GM21825 (cell line): ENCODE data around the gene MTF2.
"Not testable (repeated sequence)": the region's sequence is repeated elsewhere in the genome, so short reads cannot be mapped to it uniquely, and the experiment has no call there.

Experiments
- ATAC-seq: cut with Tn5 transposase; IDR thresholded peaks from one replicate; pipeline ENCODE4 v1.9.1; 2021; ENCODE audit warnings: mild to moderate bottlenecking, moderate library complexity; ENCODE audit not compliant: unreplicated experiment

The MTF2 gene

GRCh38 chr1:93140106-93140505 lies 61.0 kb downstream of the MTF2 start:
- no peak for ATAC-seq

- ATAC-seq, result no peak
Observed at GRCh38 chr1:93142161-93142560, 63.1 kb downstream of the MTF2 start.

- ATAC-seq, result no peak
Observed at GRCh38 chr1:93143136-93143535, 64.1 kb downstream of the MTF2 start.

- no peak for ATAC-seq
Observed at GRCh38 chr1:93143769-93144168, 64.7 kb downstream of the MTF2 start.

GRCh38 chr1:93148001-93148400 lies 68.9 kb downstream of the MTF2 start:
- ATAC-seq, result no peak

- ATAC-seq, result no peak
Observed at GRCh38 chr1:93150729-93151128, 71.6 kb downstream of the MTF2 start.

- no peak for ATAC-seq
Observed at GRCh38 chr1:93151474-93151873, 72.4 kb downstream of the MTF2 start.

GRCh38 chr1:93152835-93153234 lies 73.8 kb downstream of the MTF2 start:
- ATAC-seq, result no peak

GRCh38 chr1:93154898-93155297 lies 75.8 kb downstream of the MTF2 start:
- ATAC-seq, result no peak

GRCh38 chr1:93155335-93155734 lies 76.3 kb downstream of the MTF2 start:
- ATAC-seq, result no peak

- no peak for ATAC-seq
Observed at GRCh38 chr1:93159337-93159736, 80.3 kb downstream of the MTF2 start.

GRCh38 chr1:93163314-93163713 lies 84.2 kb downstream of the MTF2 start:
- ATAC-seq, result not testable (repeated sequence)

GRCh38 chr1:93164816-93165215 lies 85.7 kb downstream of the MTF2 start:
- ATAC-seq, result no peak

GRCh38 chr1:93165895-93166294 lies 86.8 kb downstream of the MTF2 start:
- ATAC-seq, result not testable (repeated sequence)

- ATAC-seq, result no peak
Observed at GRCh38 chr1:93167006-93167405, 87.9 kb downstream of the MTF2 start.

GRCh38 chr1:93170141-93170678 lies 91.1 kb downstream of the MTF2 start:
- not testable (repeated sequence) for ATAC-seq

- ATAC-seq, result no peak
Observed at GRCh38 chr1:93171549-93172034, 92.5 kb downstream of the MTF2 start.

GRCh38 chr1:93172778-93173177 lies 93.7 kb downstream of the MTF2 start:
- ATAC-seq, result no peak

GRCh38 chr1:93174638-93175037 lies 95.6 kb downstream of the MTF2 start:
- not testable (repeated sequence) for ATAC-seq

- ATAC-seq, result no peak
Observed at GRCh38 chr1:93177991-93178390, 98.9 kb downstream of the MTF2 start.

- no peak for ATAC-seq
Observed at GRCh38 chr1:93178418-93178817, 99.3 kb downstream of the MTF2 start.

- peak; percentile 85 for ATAC-seq
Observed at GRCh38 chr1:93179886-93180722, 101.0 kb downstream of the MTF2 start, which contains the start of gene TMED5. TSS of gene TMED5 (minus strand) at chr1:93180413. CDS start at chr1:93180242, 171 bp downstream.
